ENCODE results near the gene TTC21B. TPM values are rescaled to one million over a fixed set of nuclear protein-coding genes. Genes with fewer than 3 reads are reported as not detected.
A peak's percentile ranks its signal among the peaks of the same experiment; 100 is the strongest.

The TTC21B gene
- total RNA-seq, 4 donors from 2014 or later: 11.9 to 33.8 (median 23.0) TPM

DNA sequence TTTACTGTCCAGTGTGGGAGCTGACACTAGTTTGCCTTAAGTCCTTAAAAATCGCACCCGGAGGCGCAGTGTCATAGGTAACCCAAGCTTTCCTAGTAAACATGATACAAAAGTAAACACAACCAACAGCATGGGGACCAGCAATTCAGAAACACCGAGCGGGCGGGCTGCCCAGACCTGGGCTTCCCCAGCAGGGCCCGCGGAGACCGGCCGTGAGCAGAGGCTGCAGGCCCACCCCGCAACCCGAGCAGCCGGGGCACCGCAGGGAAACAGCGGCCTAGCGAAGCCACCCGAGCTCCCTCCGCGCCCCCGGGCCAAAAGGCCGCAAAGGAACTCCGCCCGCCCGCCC is 296 bp downstream of the TTC21B start:
- peaks cover 7 to 28% (median 16%) of the 10 kb centered on the region in 4 donors for H3K4me1 ChIP-seq
- H3K4me3 ChIP-seq: peak overlapping the region; percentile 47 to 91 (median 80)
- intact Hi-C loops (cut with DNase I; ENCODE audit: low total_unique reads): loop anchor here (5.0 kb wide), 1 partner anchor 174 kb away; the partner anchor contains the start of gene SCN1A
- peak overlapping the region; percentile 90 to 96 (median 92) for H3K27ac ChIP-seq
- H3K36me3 ChIP-seq: peaks cover 0 to 6% (median 0%) of the 10 kb centered on the region in 4 donors
- 2% methylated on average over 23 of the region's 24 CpGs; no CpG with 5 or more reads in 1 of the 2 donors for WGBS, 2 donors (ENCODE audit: low coverage in 1 of 2)
- TF ChIP-seq EP300 (IDR thresholded peaks at IDR 0.05; ENCODE audit: low read depth) (no peak), POLR2AphosphoS5 (IDR thresholded peaks at IDR 0.05) (no peak), POLR2A (IDR thresholded peaks at IDR 0.05) (no peak)
- TF ChIP-seq, protein P1, sequence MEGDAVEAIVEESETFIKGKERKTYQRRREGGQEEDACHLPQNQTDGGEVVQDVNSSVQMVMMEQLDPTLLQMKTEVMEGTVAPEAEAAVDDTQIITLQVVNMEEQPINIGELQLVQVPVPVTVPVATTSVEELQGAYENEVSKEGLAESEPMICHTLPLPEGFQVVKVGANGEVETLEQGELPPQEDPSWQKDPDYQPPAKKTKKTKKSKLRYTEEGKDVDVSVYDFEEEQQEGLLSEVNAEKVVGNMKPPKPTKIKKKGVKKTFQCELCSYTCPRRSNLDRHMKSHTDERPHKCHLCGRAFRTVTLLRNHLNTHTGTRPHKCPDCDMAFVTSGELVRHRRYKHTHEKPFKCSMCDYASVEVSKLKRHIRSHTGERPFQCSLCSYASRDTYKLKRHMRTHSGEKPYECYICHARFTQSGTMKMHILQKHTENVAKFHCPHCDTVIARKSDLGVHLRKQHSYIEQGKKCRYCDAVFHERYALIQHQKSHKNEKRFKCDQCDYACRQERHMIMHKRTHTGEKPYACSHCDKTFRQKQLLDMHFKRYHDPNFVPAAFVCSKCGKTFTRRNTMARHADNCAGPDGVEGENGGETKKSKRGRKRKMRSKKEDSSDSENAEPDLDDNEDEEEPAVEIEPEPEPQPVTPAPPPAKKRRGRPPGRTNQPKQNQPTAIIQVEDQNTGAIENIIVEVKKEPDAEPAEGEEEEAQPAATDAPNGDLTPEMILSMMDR (IDR thresholded peaks at IDR 0.05): no peak
- no peaks in the 10 kb centered on the region for H3K27me3 ChIP-seq
- no peaks in the 10 kb centered on the region for H3K9me3 ChIP-seq
- in situ Hi-C loops (cut with MboI; ENCODE audit: low pct_ligation_motif_present in 1 of 4, low pct_unique_long_range_greater_than_20kb in 1 of 4, low sequenced_read_pairs in 3 of 4): no loop called here
- DNase-seq: no peak

DNA sequence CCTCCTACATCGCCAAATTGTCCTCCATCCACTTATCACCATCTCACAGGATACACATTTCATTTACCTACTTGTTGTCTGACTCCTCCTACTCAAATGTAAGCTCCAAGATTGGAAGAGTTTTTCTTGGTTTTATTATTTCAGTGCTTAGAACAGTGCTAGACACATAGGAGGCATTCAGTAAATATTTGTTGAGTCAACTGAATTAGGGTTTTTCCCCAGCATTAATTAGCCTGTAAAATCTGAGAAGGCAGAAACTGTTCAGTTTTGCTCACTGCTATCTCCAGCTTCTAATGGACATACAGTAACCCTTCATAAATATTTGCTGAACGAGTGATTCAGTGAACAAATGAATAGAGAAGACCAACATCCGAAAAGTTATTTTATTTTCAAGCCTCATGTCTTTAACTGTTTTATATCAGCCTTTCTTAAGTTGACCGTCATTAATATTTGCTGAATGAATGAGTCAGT is 800 bp downstream of the TTC21B start:
- Histone ChIP-seq H3K27ac (peak overlapping the region; percentile 90 to 96 (median 92)), H3K9me3 (no peaks in the 10 kb centered on the region), H3K4me1 (peaks cover 7 to 28% (median 16%) of the 10 kb centered on the region in 4 donors), H3K36me3 (peaks cover 0 to 9% (median 0%) of the 10 kb centered on the region in 4 donors), H3K4me3 (peak overlapping the region; percentile 47 to 91 (median 80)), H3K27me3 (no peaks in the 10 kb centered on the region)
- DNase-seq: no peak
- 8 to 16% methylated on average over 4 of the region's 4 CpGs for WGBS, 2 donors (ENCODE audit: low coverage in 1 of 2)
- in situ Hi-C loops (cut with MboI; ENCODE audit: low pct_ligation_motif_present in 1 of 4, low pct_unique_long_range_greater_than_20kb in 1 of 4, low sequenced_read_pairs in 3 of 4): no loop called here
- no peak for TF ChIP-seq EP300 (IDR thresholded peaks at IDR 0.05; ENCODE audit: low read depth)
- no peak for TF ChIP-seq POLR2A (IDR thresholded peaks at IDR 0.05)
- TF ChIP-seq POLR2AphosphoS5 (IDR thresholded peaks at IDR 0.05): no peak
- TF ChIP-seq, protein P1 (IDR thresholded peaks at IDR 0.05): no peak
- intact Hi-C loops (cut with DNase I; ENCODE audit: low total_unique reads): loop anchor here (5.0 kb wide), 1 partner anchor 175 kb away; the partner anchor contains the start of gene SCN1A

DNA sequence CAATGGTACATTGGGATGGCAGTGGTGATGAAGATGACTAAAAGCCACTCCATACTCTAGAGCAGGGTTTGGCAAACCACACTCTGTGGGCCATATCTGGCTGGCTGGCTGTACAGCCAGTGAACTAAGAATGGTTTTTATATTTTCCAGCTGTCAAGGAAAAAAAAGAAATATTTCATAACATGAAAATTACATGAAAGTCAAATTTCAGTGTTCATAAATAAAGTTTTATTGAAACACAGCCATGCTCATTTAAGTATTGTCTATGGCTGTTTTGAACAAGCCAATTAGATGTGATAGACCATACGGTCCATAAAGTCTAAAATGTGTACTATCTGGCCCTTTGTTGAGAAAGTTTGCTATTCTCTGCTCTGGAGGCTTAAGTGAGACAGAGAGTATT is 1.5 kb downstream of the TTC21B start:
- H3K27ac ChIP-seq: no peak overlapping the region

DNA sequence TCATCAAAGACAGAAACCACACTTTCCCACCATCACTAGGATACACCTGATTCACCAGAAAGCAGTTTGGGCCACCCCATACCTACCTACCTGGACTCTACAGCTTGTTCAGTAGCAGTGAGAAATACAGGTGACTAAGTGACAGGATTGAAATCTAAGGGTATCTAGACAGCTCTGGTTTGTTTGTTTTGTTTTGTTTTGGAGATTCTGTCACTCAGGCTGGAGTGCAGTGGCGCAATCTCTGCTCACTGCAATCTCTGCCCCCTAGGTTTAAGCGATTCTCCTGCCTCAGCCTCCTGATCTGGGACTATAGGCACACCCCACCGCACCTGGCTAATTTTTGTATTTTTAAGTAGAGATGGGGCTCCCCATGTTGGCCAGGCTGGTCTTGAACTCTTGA is 3.1 kb downstream of the TTC21B start:
- in situ Hi-C loops (cut with MboI; ENCODE audit: low pct_ligation_motif_present in 1 of 4, low pct_unique_long_range_greater_than_20kb in 1 of 4, low sequenced_read_pairs in 3 of 4) (no loop called here), intact Hi-C loops (cut with DNase I; ENCODE audit: low total_unique reads) (loop anchor here (5.0 kb wide), 1 partner anchor 177 kb away; the partner anchor contains the start of gene SCN1A)
- 91 to 100% methylated on average over 1 to 3 of the region's 3 CpGs for WGBS, 2 donors (ENCODE audit: low coverage in 1 of 2)
- Histone ChIP-seq H3K4me1 (peaks cover 7 to 28% (median 16%) of the 10 kb centered on the region in 4 donors), H3K27ac (no peak overlapping the region), H3K36me3 (peaks cover 0 to 15% (median 0%) of the 10 kb centered on the region in 4 donors), H3K4me3 (no peak overlapping the region), H3K27me3 (no peaks in the 10 kb centered on the region), H3K9me3 (no peaks in the 10 kb centered on the region)
- TF ChIP-seq POLR2A (IDR thresholded peaks at IDR 0.05) (no peak), POLR2AphosphoS5 (IDR thresholded peaks at IDR 0.05) (no peak), EP300 (IDR thresholded peaks at IDR 0.05; ENCODE audit: low read depth) (no peak)
- TF ChIP-seq, protein P1 (IDR thresholded peaks at IDR 0.05): no peak
- DNase-seq: no peak

More for the DNA sequence above, 1.5 kb downstream of the TTC21B start:
- TF ChIP-seq POLR2AphosphoS5 (IDR thresholded peaks at IDR 0.05): no peak
- H3K4me3 ChIP-seq: peak overlapping the region in 1 of 4 donors; percentile 91
- H3K36me3 ChIP-seq: peaks cover 0 to 9% (median 0%) of the 10 kb centered on the region in 4 donors
- DNase-seq: no peak
- no peaks in the 10 kb centered on the region for H3K9me3 ChIP-seq
- in situ Hi-C loops (cut with MboI; ENCODE audit: low pct_ligation_motif_present in 1 of 4, low pct_unique_long_range_greater_than_20kb in 1 of 4, low sequenced_read_pairs in 3 of 4) (no loop called here), intact Hi-C loops (cut with DNase I; ENCODE audit: low total_unique reads) (loop anchor here (5.0 kb wide), 1 partner anchor 175 kb away; the partner anchor contains the start of gene SCN1A)
- 0% methylated on average over 1 of the region's 1 CpG for WGBS, 2 donors (ENCODE audit: low coverage in 1 of 2)
- H3K4me1 ChIP-seq: peaks cover 7 to 28% (median 16%) of the 10 kb centered on the region in 4 donors
- H3K27me3 ChIP-seq: no peaks in the 10 kb centered on the region
